Measurements from ENCODE around the gene NDST3.

- no peak for TF ChIP-seq EZH2 (IDR thresholded peaks at IDR 0.05)
- no peak for TF ChIP-seq POLR2AphosphoS5 (IDR thresholded peaks at IDR 0.05; ENCODE audit: borderline replicate concordance, low read depth, low read length)
- TF ChIP-seq FOXP2 (optimal IDR thresholded peaks at IDR 0.05; ENCODE audit: control extremely low read depth, extremely low read length, insufficient read depth) = no peak
Observed at GRCh38 chr4:118226311-118227010, 192.2 kb downstream of the NDST3 start.
